Peyer's patch (tissue), 4 donors: ENCODE data around the gene KRTAP5-7.

ENCODE experiments used
- CTCF ChIP-seq, 6 experiments: fragments of 450-650 bp in 4 of 6; fragments of 200-600 bp in 2 of 6; sonication (generic) in 1 of 6; IDR thresholded peaks; one replicate each; pipeline ENCODE4 v1.5.1; 2017 to 2019; ENCODE audit warnings: antibody characterized with exemption in 6 of 6, mild to moderate bottlenecking in 3 of 6, moderate library complexity in 1 of 6
- POLR2A ChIP-seq, 2 donors: fragments of 450-650 bp; IDR thresholded peaks; one replicate each; pipeline ENCODE4 v1.5.1; 2017; ENCODE audit warnings: antibody characterized with exemption in 2 of 2, mild to moderate bottlenecking in 2 of 2, moderate library complexity in 2 of 2

GRCh38 chr11:71554996-71555395, 27.9 kb downstream of the KRTAP5-7 start:
- TF ChIP-seq CTCF (IDR thresholded peaks at IDR 0.05) (no peak), POLR2A (IDR thresholded peaks at IDR 0.05) (no peak)
